HCT116 (cell line): ENCODE measurements around the gene MANSC4. TPM values are rescaled to one million over a fixed set of nuclear protein-coding genes. Genes with fewer than 3 reads are reported as not detected.

Experiments
- ATAC-seq: fragments of 200-7000 bp; cut with Tn5 transposase; 2 replicates; pipeline ENCODE4 v1.9.1; 2020; ENCODE audit warnings: mild to moderate bottlenecking, moderate library complexity
- Bru-seq: library from RNA; stranded (reverse); fragments of 400-500 nt; gene quantifications from one replicate; lab custom pipeline; 2021; lab: Mats Ljungman, UMichigan
- BruChase-seq, 2 experiments: library from RNA; stranded (reverse); fragments of 400-500 nt; gene quantifications; one replicate each; lab custom pipeline; 2021; lab: Mats Ljungman, UMichigan
- BruUV-seq: library from RNA; stranded (reverse); fragments of 400-500 nt; replicated peaks from 2 replicates; lab custom pipeline; 2021; lab: Mats Ljungman, UMichigan
- CTCF ChIA-PET: fragments of 300-600 bp; sonication (Branson Sonifier 250); formaldehyde crosslinking; loops from one replicate; lab custom pipeline; 2021; ENCODE audit warnings: antibody characterized with exemption; lab: Charles Lee
- POLR2A ChIA-PET: fragments of 300-600, 350-600 bp; sonication (Branson Sonifier 250); formaldehyde crosslinking; loops from one replicate; lab custom pipeline; 2021; ENCODE audit warnings: antibody characterized with exemption; lab: Charles Lee
- RAD21 ChIA-PET, 2 experiments: fragments of 300-600 bp; sonication (Branson Sonifier 250); formaldehyde crosslinking; loops; one replicate each; lab custom pipeline; 2023; ENCODE audit warnings: low total read pairs in 2 of 2; ENCODE audit not compliant: uncharacterized antibody in 2 of 2, unreplicated experiment in 2 of 2, low non-redundant PET in 1 of 2; lab: Charles Lee
- DNase-seq: peaks from one replicate; pipeline ENCODE4 v3.0.0-alpha.2; 2010; ENCODE audit warnings: low read depth, low spot score
- H2AFZ ChIP-seq: fragments of 200-600 bp; shearing (Covaris generic), sonication (generic); 2 replicates; pipeline ENCODE4 v1.6.1; 2017; ENCODE audit warnings: low read depth, mixed run types, mixed read lengths, antibody characterized with exemption, low read length; ENCODE audit not compliant: poor library complexity, severe bottlenecking
- H3K27ac ChIP-seq: 2 replicates; pipeline ENCODE4 v1.5.1; 2012; ENCODE audit warnings: low read depth, low read length
- H3K27me3 ChIP-seq: fragments of 200-600 bp; sonication (generic); 2 replicates; pipeline ENCODE4 v1.6.1; 2016; ENCODE audit warnings: mixed run types, low read length, mixed read lengths; ENCODE audit not compliant: insufficient read depth
- H3K36me3 ChIP-seq, 2 experiments: fragments of 200-500 bp in 1 of 2; fragments of 200-600 bp in 1 of 2; sonication (Bioruptor generic) in 1 of 2; sonication (generic) in 1 of 2; 2 replicates each; pipeline versions ENCODE4 v1.5.1 to v1.6.1; 2014 to 2016; ENCODE audit warnings: low read length in 2 of 2, inconsistent platforms in 1 of 2, mixed read lengths in 1 of 2, mixed run types in 1 of 2; ENCODE audit not compliant: insufficient read depth in 2 of 2, control insufficient read depth in 1 of 2
- H3K4me1 ChIP-seq, 2 experiments: fragments of 200-600 bp in 1 of 2; sonication (generic) in 1 of 2; 2 replicates each; pipeline versions ENCODE4 v1.5.1 to v1.6.1; 2012 to 2017; ENCODE audit warnings: low read length in 2 of 2, inconsistent platforms in 1 of 2, mild to moderate bottlenecking in 1 of 2, mixed read lengths in 1 of 2, mixed run types in 1 of 2, moderate library complexity in 1 of 2; ENCODE audit not compliant: insufficient read depth in 2 of 2, control insufficient read depth in 1 of 2
- H3K4me2 ChIP-seq: fragments of 200-600 bp; sonication (generic); 2 replicates; pipeline ENCODE4 v1.6.1; 2017; ENCODE audit warnings: mixed run types, low read length, mixed read lengths
- H3K4me3 ChIP-seq, 2 experiments: fragments of 200-600 bp in 1 of 2; sonication (generic) in 1 of 2; replicated peaks in 1 of 2; 2 replicates each; pipeline ENCODE4 v1.5.1; 2011 to 2016; ENCODE audit warnings: low read length in 2 of 2, control low read depth in 1 of 2, low read depth in 1 of 2, mild to moderate bottlenecking in 1 of 2, mixed read lengths in 1 of 2, mixed run types in 1 of 2
- H3K79me2 ChIP-seq: fragments of 200-600 bp; sonication (generic); 2 replicates; pipeline ENCODE4 v1.6.1; 2017; ENCODE audit warnings: mild to moderate bottlenecking, mixed run types, low read length, moderate library complexity, mixed read lengths; ENCODE audit not compliant: insufficient read depth
- H3K9ac ChIP-seq: fragments of 200-600 bp; sonication (generic); 2 replicates; pipeline ENCODE4 v1.6.1; 2016; ENCODE audit warnings: low read length, mixed read lengths
- H3K9me2 ChIP-seq: fragments of 200-600 bp; sonication (generic), shearing (Covaris generic); 2 replicates; pipeline ENCODE4 v1.6.1; 2017; ENCODE audit warnings: mixed run types, mild to moderate bottlenecking, moderate library complexity; ENCODE audit not compliant: insufficient read depth
- H3K9me3 ChIP-seq, 2 experiments: fragments of 200-500 bp in 1 of 2; fragments of 200-600 bp in 1 of 2; sonication (Bioruptor generic) in 1 of 2; sonication (generic) in 1 of 2; 2 replicates each; pipeline ENCODE4 v1.6.1; 2014 to 2017; ENCODE audit warnings: low read length in 2 of 2, mixed read lengths in 2 of 2, inconsistent platforms in 1 of 2, low read depth in 1 of 2, mild to moderate bottlenecking in 1 of 2, mixed run types in 1 of 2, moderate library complexity in 1 of 2; ENCODE audit not compliant: control insufficient read depth in 1 of 2, insufficient read depth in 1 of 2
- H4K20me1 ChIP-seq: fragments of 200-600 bp; sonication (generic), shearing (Covaris generic); 2 replicates; pipeline ENCODE4 v1.6.1; 2017; ENCODE audit warnings: mixed run types, mild to moderate bottlenecking, moderate library complexity; ENCODE audit not compliant: insufficient read depth
- CBX3 ChIP-seq: IDR thresholded peaks from 2 replicates; pipeline ENCODE4 v1.6.1; 2012; ENCODE audit warnings: low read depth
- EGR1 ChIP-seq: IDR thresholded peaks from 2 replicates; pipeline ENCODE4 v1.6.1; 2012; ENCODE audit warnings: low read depth
- MAX ChIP-seq: IDR thresholded peaks from 2 replicates; pipeline ENCODE4 v1.6.1; 2012
- POLR2A ChIP-seq: IDR thresholded peaks from 2 replicates; pipeline ENCODE4 v1.7.0; 2011; ENCODE audit warnings: borderline replicate concordance; ENCODE audit not compliant: insufficient read depth, insufficient read length; ENCODE audit errors: extremely low read depth
- POLR2AphosphoS5 ChIP-seq: IDR thresholded peaks from 2 replicates; pipeline ENCODE4 v1.6.1; 2011; ENCODE audit warnings: mild to moderate bottlenecking, low read depth, low read length, moderate library complexity
- REST ChIP-seq: IDR thresholded peaks from 2 replicates; pipeline ENCODE4 v1.6.1; 2012; ENCODE audit warnings: low read depth
- SIN3A ChIP-seq: IDR thresholded peaks from 2 replicates; pipeline ENCODE4 v1.6.1; 2012; ENCODE audit warnings: low read depth
- SP1 ChIP-seq: IDR thresholded peaks from 2 replicates; pipeline ENCODE4 v1.6.1; 2012; ENCODE audit warnings: low read depth
- ZFX ChIP-seq: fragments of 450-650 bp; IDR thresholded peaks from 2 replicates; pipeline ENCODE4 v1.6.1; 2017
- intact Hi-C: fragments of 100-400 bp; cut with micrococcal nuclease; formaldehyde crosslinking; loops from 2 replicates; pipeline ENCODE4 v1.10.0; 2022
- long read RNA-seq: library from polyadenylated mRNA; unstranded; transcript quantifications from one replicate; pipeline ENCODE4 v2.0.0, GENCODE V29; 2021; ENCODE audit not compliant: unreplicated experiment
- polyA plus RNA-seq: library from polyadenylated mRNA; unstranded; fragments of >200 nt; gene quantifications from 2 replicates; pipeline ENCODE4 v1.2.1, GENCODE V29; 2012; ENCODE audit warnings: missing spikeins
- total RNA-seq: library from RNA; stranded (reverse); gene quantifications from one replicate; pipeline ENCODE4 v1.2.1, GENCODE V29; 2021; ENCODE audit not compliant: unreplicated experiment

Gene MANSC4
- total RNA-seq (not detected), Bru-seq, nascent RNA (percentile 8 among the genes with signal in this experiment), BruChase-seq, experiment 1, labeled RNA remaining after a 6-hour chase (percentile 5 among the genes with signal in this experiment), BruChase-seq, experiment 2, labeled RNA remaining after a 2-hour chase (percentile 14 among the genes with signal in this experiment)
- not detected in 2 replicates for polyA plus RNA-seq
- long read RNA-seq = 0 reads

GRCh38 chr12:27779920-27780611 is at the start of gene MANSC4, which contains the start of gene KLHL42:
MANSC4 (minus strand) TSS chr12:27780236; CDS start chr12:27771276, 8,960 bp downstream.
KLHL42 (plus strand) TSS chr12:27780233; CDS start chr12:27780331, 98 bp downstream.
- CTCF ChIA-PET = interaction anchor here (0.8 to 1.1 kb wide), 2 partner anchors 41 to 46 kb away, joined by 3 to 5 read pairs; no protein-coding TSS in a partner anchor
- POLR2A ChIA-PET = no interaction called here
- H3K4me1 ChIP-seq = peaks cover 10 to 24% of the 10 kb centered on the region in 2 experiments; a peak in 3 of 4 replicates
- peak within 1 kb of the TSS; percentile 100 for H3K4me2 ChIP-seq
- H3K27me3 ChIP-seq = no peaks in the 10 kb centered on the region
- peak within 1 kb of the TSS; percentile 75 to 90 for H3K4me3 ChIP-seq
- H3K79me2 ChIP-seq = peaks cover 43% of the 10 kb centered on the region
- H4K20me1 ChIP-seq = no peaks in the 10 kb centered on the region
- no peak for TF ChIP-seq CBX3
- no peak for TF ChIP-seq SP1
- TF ChIP-seq POLR2AphosphoS5 = peak; percentile 44; the same call in 1 of the 2 replicates
- TF ChIP-seq POLR2A = peak; percentile 32
- no peak for TF ChIP-seq REST
- peak; percentile 50; the same call in 1 of the 2 replicates for TF ChIP-seq SIN3A
- TF ChIP-seq ZFX = peak; percentile 98
- peak; percentile 71 for TF ChIP-seq MAX
- TF ChIP-seq EGR1 = peak; percentile 19; the same call in 1 of the 2 replicates
- H3K36me3 ChIP-seq = no peaks in the 10 kb centered on the region; a peak in 1 of 4 replicates
- intact Hi-C loops = no loop called here
- H3K27ac ChIP-seq = peak within 1 kb of the TSS; percentile 89
- no peaks in the 10 kb centered on the region for H3K9me3 ChIP-seq
- H3K9ac ChIP-seq = peak within 1 kb of the TSS; percentile 84
- RAD21 ChIA-PET = no interaction called here
- H2AFZ ChIP-seq = peak within 1 kb of the TSS; percentile 85
- no peaks in the 10 kb centered on the region for H3K9me2 ChIP-seq
- peak; percentile 81 for ATAC-seq
- DNase-seq = no peak
- BruUV-seq = no TSS peak
